Liver (tissue), 9 donors: ENCODE measurements around the gene FRMD4A. TPM values are rescaled to one million over a fixed set of nuclear protein-coding genes. Genes with fewer than 3 reads are reported as not detected.
A peak's percentile ranks its signal among the peaks of the same experiment; 100 is the strongest.

Experiments used
- DNase-seq: peaks from one replicate; pipeline ENCODE4 v3.0.0-alpha.2; 2017; ENCODE audit warnings: low spot score
- H3K27ac ChIP-seq, 2 donors: one replicate each; pipeline ENCODE4 v1.7.0; 2013; ENCODE audit warnings: inconsistent platforms in 2 of 2, low read length in 2 of 2, control low read depth in 1 of 2, low read depth in 1 of 2, mild to moderate bottlenecking in 1 of 2
- H3K27me3 ChIP-seq, 4 donors: one replicate each; pipeline versions ENCODE4 v1.6.1 to v1.7.0; 2013; ENCODE audit warnings: low read length in 3 of 4, inconsistent platforms in 1 of 4, mild to moderate bottlenecking in 1 of 4, moderate library complexity in 1 of 4; ENCODE audit not compliant: control insufficient read depth in 4 of 4, insufficient read depth in 4 of 4
- H3K36me3 ChIP-seq, 4 donors: one replicate each; pipeline versions ENCODE4 v1.6.1 to v1.7.0; 2013; ENCODE audit warnings: low read length in 3 of 4, mild to moderate bottlenecking in 3 of 4, low read depth in 1 of 4, moderate library complexity in 1 of 4; ENCODE audit not compliant: control insufficient read depth in 4 of 4, insufficient read depth in 3 of 4
- H3K4me1 ChIP-seq, 4 donors: one replicate each; pipeline versions ENCODE4 v1.6.1 to v1.7.0; 2013; ENCODE audit warnings: low read length in 3 of 4, mild to moderate bottlenecking in 3 of 4, moderate library complexity in 1 of 4; ENCODE audit not compliant: control insufficient read depth in 4 of 4, insufficient read depth in 4 of 4
- H3K4me3 ChIP-seq, 3 donors: one replicate each; pipeline versions ENCODE4 v1.6.1 to v1.7.0; 2013; ENCODE audit warnings: low read length in 3 of 3, control low read depth in 1 of 3, low read depth in 1 of 3, mild to moderate bottlenecking in 1 of 3
- H3K9ac ChIP-seq, 2 donors: one replicate each; pipeline ENCODE4 v1.7.0; 2013; ENCODE audit warnings: low read length in 2 of 2, mild to moderate bottlenecking in 2 of 2, moderate library complexity in 2 of 2, control low read depth in 1 of 2, low read depth in 1 of 2
- H3K9me3 ChIP-seq, 4 donors: one replicate each; pipeline versions ENCODE4 v1.6.1 to v1.7.0; 2013; ENCODE audit warnings: low read length in 3 of 4; ENCODE audit not compliant: control insufficient read depth in 4 of 4
- ATF3 ChIP-seq: IDR thresholded peaks from 2 replicates; pipeline ENCODE4 v1.6.1; 2016; ENCODE audit warnings: antibody characterized with exemption
- CTCF ChIP-seq: fragments of 150-350 bp; IDR thresholded peaks from 2 replicates; pipeline ENCODE4 v1.5.1; 2017; ENCODE audit warnings: improper control_type of control experiment, low read depth, low read length; ENCODE audit not compliant: missing input control
- EGR1 ChIP-seq, 2 donors: IDR thresholded peaks; 2 replicates each; pipeline ENCODE4 v1.6.1; 2016 to 2018; ENCODE audit warnings: antibody characterized with exemption in 2 of 2, low read depth in 2 of 2
- FOXA1 ChIP-seq: IDR thresholded peaks from 2 replicates; pipeline ENCODE4 v1.6.1; 2016; ENCODE audit warnings: antibody characterized with exemption
- GABPA ChIP-seq, 2 donors: IDR thresholded peaks in 1 of 2; conservative IDR thresholded peaks in 1 of 2; 2 replicates each; pipeline ENCODE4 v1.6.1; 2016; ENCODE audit warnings: antibody characterized with exemption in 2 of 2, mild to moderate bottlenecking in 1 of 2, moderate library complexity in 1 of 2
- HNF4A ChIP-seq, 2 donors: conservative IDR thresholded peaks; 2 replicates each; pipeline ENCODE4 v1.6.1; 2016; ENCODE audit warnings: antibody characterized with exemption in 2 of 2, mild to moderate bottlenecking in 2 of 2
- HNF4G ChIP-seq: IDR thresholded peaks from 2 replicates; pipeline ENCODE4 v1.6.1; 2016; ENCODE audit warnings: antibody characterized with exemption
- JUND ChIP-seq, 2 donors: IDR thresholded peaks; 2 replicates each; pipeline ENCODE4 v1.6.1; 2016; ENCODE audit warnings: antibody characterized with exemption in 2 of 2
- MAX ChIP-seq: IDR thresholded peaks from 2 replicates; pipeline ENCODE4 v1.6.1; 2016; ENCODE audit warnings: antibody characterized with exemption
- NR2F2 ChIP-seq: IDR thresholded peaks from 2 replicates; pipeline ENCODE4 v1.6.1; 2016; ENCODE audit warnings: antibody characterized with exemption
- RAD21 ChIP-seq, 2 donors: IDR thresholded peaks; 2 replicates each; pipeline ENCODE4 v1.6.1; 2016; ENCODE audit warnings: antibody characterized with exemption in 2 of 2, mild to moderate bottlenecking in 2 of 2
- REST ChIP-seq: IDR thresholded peaks from 2 replicates; pipeline ENCODE4 v1.6.1; 2016; ENCODE audit warnings: antibody characterized with exemption, mild to moderate bottlenecking
- RXRA ChIP-seq, 2 donors: IDR thresholded peaks; 2 replicates each; pipeline ENCODE4 v1.6.1; 2017 to 2018; ENCODE audit warnings: antibody characterized with exemption in 2 of 2, mild to moderate bottlenecking in 1 of 2
- SP1 ChIP-seq: IDR thresholded peaks from 2 replicates; pipeline ENCODE4 v1.6.1; 2018; ENCODE audit warnings: antibody characterized with exemption, mild to moderate bottlenecking
- TAF1 ChIP-seq: conservative IDR thresholded peaks from 2 replicates; pipeline ENCODE4 v1.6.1; 2016; ENCODE audit warnings: antibody characterized with exemption, mild to moderate bottlenecking
- YY1 ChIP-seq: IDR thresholded peaks from 2 replicates; pipeline ENCODE4 v1.6.1; 2016; ENCODE audit warnings: antibody characterized with exemption, mild to moderate bottlenecking
- WGBS: extraction: QIAGEN DNeasy Blood & Tissue Kit; methylation state at CpG from one replicate; pipeline ENCODE4 v1.1.7; 2013; 5-methylcytosine and 5-hydroxymethylcytosine counted together
- polyA plus RNA-seq, 2 donors: library from polyadenylated mRNA; stranded (reverse) in 1 of 2; unstranded in 1 of 2; fragments of 200-250 nt in 1 of 2; fragments of >200 nt in 1 of 2; fragmentation: Nextera tagmentation in 1 of 2; extraction: Ambion mirVana in 1 of 2; gene quantifications; one replicate each; pipeline versions ENCODE4 v1.2.1 to v1.2.3, GENCODE V29; 2013 to 2015
- total RNA-seq, 2 donors: library from RNA; depleted of rRNA; stranded (reverse); fragments of >200 nt; gene quantifications; one replicate each; pipeline ENCODE4 v1.2.3, GENCODE V29; 2014
- TF ChIP-seq, protein P1 (sequence below): IDR thresholded peaks from 2 replicates; pipeline ENCODE4 v1.6.1; 2016; ENCODE audit warnings: antibody characterized with exemption
- donor health status: healthy.
- donor health status: healthy.
- donor health status: healthy.
- donor health status: healthy.
- donor health status: healthy.

The FRMD4A gene
- total and polyA plus RNA-seq, 4 donors, result 8.2 to 34.3 (median 13.1) TPM

- WGBS, result 92% methylated on average over 3 of the region's 3 CpGs
- H3K9me3 ChIP-seq, result no peaks in the 10 kb centered on the region
- H3K36me3 ChIP-seq, result no peaks in the 10 kb centered on the region
- no peak for DNase-seq
- no peak for TF ChIP-seq RXRA (IDR thresholded peaks at IDR 0.05)
- TF ChIP-seq, protein P1, sequence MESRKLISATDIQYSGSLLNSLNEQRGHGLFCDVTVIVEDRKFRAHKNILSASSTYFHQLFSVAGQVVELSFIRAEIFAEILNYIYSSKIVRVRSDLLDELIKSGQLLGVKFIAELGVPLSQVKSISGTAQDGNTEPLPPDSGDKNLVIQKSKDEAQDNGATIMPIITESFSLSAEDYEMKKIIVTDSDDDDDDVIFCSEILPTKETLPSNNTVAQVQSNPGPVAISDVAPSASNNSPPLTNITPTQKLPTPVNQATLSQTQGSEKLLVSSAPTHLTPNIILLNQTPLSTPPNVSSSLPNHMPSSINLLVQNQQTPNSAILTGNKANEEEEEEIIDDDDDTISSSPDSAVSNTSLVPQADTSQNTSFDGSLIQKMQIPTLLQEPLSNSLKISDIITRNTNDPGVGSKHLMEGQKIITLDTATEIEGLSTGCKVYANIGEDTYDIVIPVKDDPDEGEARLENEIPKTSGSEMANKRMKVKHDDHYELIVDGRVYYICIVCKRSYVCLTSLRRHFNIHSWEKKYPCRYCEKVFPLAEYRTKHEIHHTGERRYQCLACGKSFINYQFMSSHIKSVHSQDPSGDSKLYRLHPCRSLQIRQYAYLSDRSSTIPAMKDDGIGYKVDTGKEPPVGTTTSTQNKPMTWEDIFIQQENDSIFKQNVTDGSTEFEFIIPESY, result no peak
- TF ChIP-seq HNF4A (conservative IDR thresholded peaks at IDR 0.05), result no peak
- no peak for TF ChIP-seq HNF4G
- no peak for TF ChIP-seq TAF1
- no peak for TF ChIP-seq NR2F2
- no peak for TF ChIP-seq ATF3
- no peak for TF ChIP-seq SP1
- no peak for TF ChIP-seq YY1
- TF ChIP-seq RAD21 (IDR thresholded peaks at IDR 0.05), result no peak
- no peak overlapping the region for H3K4me3 ChIP-seq
- H3K9ac ChIP-seq, result no peak overlapping the region
- H3K27me3 ChIP-seq, result peaks cover 0 to 4% (median 0%) of the 10 kb centered on the region in 4 donors
- H3K4me1 ChIP-seq, result peaks cover 2 to 21% (median 13%) of the 10 kb centered on the region in 4 donors
- H3K27ac ChIP-seq, result no peak overlapping the region
Observed at GRCh38 chr10:14299556-14299955, 31.2 kb downstream of the FRMD4A start.

DNA sequence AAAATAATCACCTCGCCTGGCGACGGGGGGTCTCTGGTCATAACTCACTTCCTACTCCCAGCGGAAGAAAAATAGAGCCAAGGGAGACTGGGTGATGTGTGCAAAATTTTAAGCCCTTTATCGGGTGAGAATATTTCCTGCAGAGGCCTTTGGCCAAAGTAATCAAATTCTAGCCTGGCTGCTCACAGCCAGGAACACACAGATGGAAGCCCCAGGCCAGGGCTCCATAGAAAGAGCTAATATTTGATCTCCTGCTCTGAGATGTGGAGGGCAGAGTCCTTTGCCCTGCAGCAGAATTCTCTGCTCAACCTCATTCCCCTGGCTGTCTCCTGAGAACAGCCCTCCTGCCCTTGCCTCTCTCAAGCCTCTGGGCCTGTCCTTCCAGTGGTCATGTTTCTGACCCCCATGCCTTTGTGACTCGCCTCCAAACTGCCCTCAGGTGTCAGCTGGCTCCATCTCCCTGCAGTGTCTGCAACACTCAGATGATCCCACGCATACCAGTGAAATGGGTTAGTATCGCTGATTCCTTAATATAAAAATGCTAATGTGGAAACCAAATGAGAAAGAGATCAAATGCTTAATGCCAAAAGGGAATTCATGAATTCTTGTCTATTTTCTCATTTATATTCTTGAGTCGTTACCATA is 34.5 kb downstream of the FRMD4A start:
- no peak overlapping the region for H3K27ac ChIP-seq
- H3K4me3 ChIP-seq, result no peak overlapping the region
- peak; percentile 36 for DNase-seq
- H3K27me3 ChIP-seq, result no peaks in the 10 kb centered on the region
- WGBS, result 43% methylated on average over 9 of the region's 9 CpGs
- TF ChIP-seq, protein P1, result peak; percentile 27
- TF ChIP-seq TAF1 (no peak), CTCF (no peak), FOXA1 (no peak), YY1 (peak; percentile 75), REST (peak; percentile 47), RXRA (IDR thresholded peaks at IDR 0.05) (peak; percentile 71 to 83), JUND (IDR thresholded peaks at IDR 0.05) (peak; percentile 55 to 77), GABPA (IDR thresholded peaks at IDR 0.05 in 1 of 2, conservative IDR thresholded peaks at IDR 0.05 in 1 of 2) (peak in 1 of 2 donors; percentile 51), HNF4A (conservative IDR thresholded peaks at IDR 0.05) (peak; percentile 90 to 91), SP1 (peak; percentile 83), NR2F2 (no peak), MAX (peak; percentile 57), HNF4G (peak; percentile 78), EGR1 (IDR thresholded peaks at IDR 0.05; ENCODE audit: low read depth in 2 of 2) (peak in 1 of 2 donors; percentile 19), RAD21 (IDR thresholded peaks at IDR 0.05) (peak; percentile 46 to 47)
- H3K9me3 ChIP-seq, result peaks cover 0 to 1% (median 0%) of the 10 kb centered on the region in 4 donors
- no peaks in the 10 kb centered on the region for H3K36me3 ChIP-seq
- no peak overlapping the region for H3K9ac ChIP-seq
- H3K4me1 ChIP-seq, result peaks cover 2 to 21% (median 13%) of the 10 kb centered on the region in 4 donors
